ENCODE measurements around the gene STX10. TPM values are rescaled to one million over a fixed set of nuclear protein-coding genes. Genes with fewer than 3 reads are reported as not detected.

The STX10 gene
- total and polyA plus RNA-seq, 9 of the 15 experiments (the other 6 are each of a cell fraction or from before 2014, with no cell fraction given): 0.51 to 66.3 (median 31.0) TPM

DNA sequence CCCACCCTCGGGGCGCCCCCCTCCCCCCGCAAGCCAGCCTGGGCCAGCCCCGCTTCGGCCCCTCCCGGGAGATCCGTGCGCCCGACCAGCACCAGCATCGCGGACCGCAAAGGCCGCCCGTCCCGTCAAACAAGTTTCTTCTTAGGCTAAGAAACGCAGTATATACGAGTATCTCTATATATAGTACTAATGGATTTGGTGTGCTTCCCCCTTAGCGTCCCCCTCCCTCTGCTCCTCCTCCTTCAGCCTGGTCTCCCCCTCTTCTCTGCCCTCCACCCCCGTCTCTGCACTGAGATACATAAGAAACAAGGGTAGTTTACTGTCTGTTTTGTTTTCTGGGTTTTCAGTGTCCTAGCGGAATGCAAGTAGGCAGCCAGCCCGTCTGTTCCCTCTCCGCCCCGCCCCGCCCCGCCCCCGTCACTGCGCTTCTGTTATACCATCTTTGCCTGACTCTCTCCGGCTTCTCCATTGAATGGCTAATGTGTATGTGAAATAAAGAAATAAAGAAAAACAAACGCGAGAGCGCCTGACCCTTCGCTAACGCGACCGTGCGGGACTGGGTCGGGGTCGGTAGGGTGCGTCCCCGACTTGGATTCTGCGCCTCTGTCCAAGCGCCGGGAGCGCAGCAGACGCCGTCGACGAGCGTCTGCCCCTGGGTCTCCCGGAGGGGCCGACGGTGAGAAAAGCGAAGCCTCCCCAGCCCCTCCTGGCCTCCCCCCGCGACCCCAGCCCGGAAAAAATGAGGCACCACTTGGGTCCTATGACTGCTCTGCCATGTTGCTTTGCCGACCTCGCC is 51.7 kb downstream of the STX10 start (continued):
- TF ChIP-seq, protein P1, sequence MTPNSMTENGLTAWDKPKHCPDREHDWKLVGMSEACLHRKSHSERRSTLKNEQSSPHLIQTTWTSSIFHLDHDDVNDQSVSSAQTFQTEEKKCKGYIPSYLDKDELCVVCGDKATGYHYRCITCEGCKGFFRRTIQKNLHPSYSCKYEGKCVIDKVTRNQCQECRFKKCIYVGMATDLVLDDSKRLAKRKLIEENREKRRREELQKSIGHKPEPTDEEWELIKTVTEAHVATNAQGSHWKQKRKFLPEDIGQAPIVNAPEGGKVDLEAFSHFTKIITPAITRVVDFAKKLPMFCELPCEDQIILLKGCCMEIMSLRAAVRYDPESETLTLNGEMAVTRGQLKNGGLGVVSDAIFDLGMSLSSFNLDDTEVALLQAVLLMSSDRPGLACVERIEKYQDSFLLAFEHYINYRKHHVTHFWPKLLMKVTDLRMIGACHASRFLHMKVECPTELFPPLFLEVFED (CRISPR knock-in tag; conservative IDR thresholded peaks at IDR 0.05): peak; percentile 68; the same call in 1 of the 2 replicates
- TF ChIP-seq ARID2 (IDR thresholded peaks at IDR 0.05): no peak
- TF ChIP-seq ZNF780A (CRISPR knock-in tag; IDR thresholded peaks at IDR 0.05): peak; percentile 74; the same call in 1 of the 2 replicates
- TF ChIP-seq, protein P2, sequence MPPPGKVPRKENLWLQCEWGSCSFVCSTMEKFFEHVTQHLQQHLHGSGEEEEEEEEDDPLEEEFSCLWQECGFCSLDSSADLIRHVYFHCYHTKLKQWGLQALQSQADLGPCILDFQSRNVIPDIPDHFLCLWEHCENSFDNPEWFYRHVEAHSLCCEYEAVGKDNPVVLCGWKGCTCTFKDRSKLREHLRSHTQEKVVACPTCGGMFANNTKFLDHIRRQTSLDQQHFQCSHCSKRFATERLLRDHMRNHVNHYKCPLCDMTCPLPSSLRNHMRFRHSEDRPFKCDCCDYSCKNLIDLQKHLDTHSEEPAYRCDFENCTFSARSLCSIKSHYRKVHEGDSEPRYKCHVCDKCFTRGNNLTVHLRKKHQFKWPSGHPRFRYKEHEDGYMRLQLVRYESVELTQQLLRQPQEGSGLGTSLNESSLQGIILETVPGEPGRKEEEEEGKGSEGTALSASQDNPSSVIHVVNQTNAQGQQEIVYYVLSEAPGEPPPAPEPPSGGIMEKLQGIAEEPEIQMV (tag; conservative IDR thresholded peaks at IDR 0.05; ENCODE audit: low read depth): 0 out of 2 replicates have a peak, but pooled peaks have one; percentile 46
- TF ChIP-seq SUPT5H (IDR thresholded peaks at IDR 0.05): peak; percentile 75
- TF ChIP-seq ESRRB (CRISPR knock-in tag; IDR thresholded peaks at IDR 0.05; ENCODE audit: borderline replicate concordance): peak; percentile 75; the same call in 1 of the 2 replicates
- TF ChIP-seq PHTF2 (CRISPR knock-in tag; IDR thresholded peaks at IDR 0.05): peak; percentile 81; the same call in 1 of the 2 replicates
- peak; percentile 23 for TF ChIP-seq PML (IDR thresholded peaks at IDR 0.05; ENCODE audit: low read length)
- TF ChIP-seq SMARCE1 (IDR thresholded peaks at IDR 0.05): 0 out of 2 replicates have a peak, but pooled peaks have one; percentile 11
- TF ChIP-seq POLR2B (IDR thresholded peaks at IDR 0.05; ENCODE audit: low read depth, partially characterized antibody): peak; percentile 70
- TF ChIP-seq ZNF224 (CRISPR knock-in tag; IDR thresholded peaks at IDR 0.05): no peak
- TF ChIP-seq, protein P3, sequence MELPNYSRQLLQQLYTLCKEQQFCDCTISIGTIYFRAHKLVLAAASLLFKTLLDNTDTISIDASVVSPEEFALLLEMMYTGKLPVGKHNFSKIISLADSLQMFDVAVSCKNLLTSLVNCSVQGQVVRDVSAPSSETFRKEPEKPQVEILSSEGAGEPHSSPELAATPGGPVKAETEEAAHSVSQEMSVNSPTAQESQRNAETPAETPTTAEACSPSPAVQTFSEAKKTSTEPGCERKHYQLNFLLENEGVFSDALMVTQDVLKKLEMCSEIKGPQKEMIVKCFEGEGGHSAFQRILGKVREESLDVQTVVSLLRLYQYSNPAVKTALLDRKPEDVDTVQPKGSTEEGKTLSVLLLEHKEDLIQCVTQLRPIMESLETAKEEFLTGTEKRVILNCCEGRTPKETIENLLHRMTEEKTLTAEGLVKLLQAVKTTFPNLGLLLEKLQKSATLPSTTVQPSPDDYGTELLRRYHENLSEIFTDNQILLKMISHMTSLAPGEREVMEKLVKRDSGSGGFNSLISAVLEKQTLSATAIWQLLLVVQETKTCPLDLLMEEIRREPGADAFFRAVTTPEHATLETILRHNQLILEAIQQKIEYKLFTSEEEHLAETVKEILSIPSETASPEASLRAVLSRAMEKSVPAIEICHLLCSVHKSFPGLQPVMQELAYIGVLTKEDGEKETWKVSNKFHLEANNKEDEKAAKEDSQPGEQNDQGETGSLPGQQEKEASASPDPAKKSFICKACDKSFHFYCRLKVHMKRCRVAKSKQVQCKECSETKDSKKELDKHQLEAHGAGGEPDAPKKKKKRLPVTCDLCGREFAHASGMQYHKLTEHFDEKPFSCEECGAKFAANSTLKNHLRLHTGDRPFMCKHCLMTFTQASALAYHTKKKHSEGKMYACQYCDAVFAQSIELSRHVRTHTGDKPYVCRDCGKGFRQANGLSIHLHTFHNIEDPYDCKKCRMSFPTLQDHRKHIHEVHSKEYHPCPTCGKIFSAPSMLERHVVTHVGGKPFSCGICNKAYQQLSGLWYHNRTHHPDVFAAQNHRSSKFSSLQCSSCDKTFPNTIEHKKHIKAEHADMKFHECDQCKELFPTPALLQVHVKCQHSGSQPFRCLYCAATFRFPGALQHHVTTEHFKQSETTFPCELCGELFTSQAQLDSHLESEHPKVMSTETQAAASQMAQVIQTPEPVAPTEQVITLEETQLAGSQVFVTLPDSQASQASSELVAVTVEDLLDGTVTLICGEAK (IDR thresholded peaks at IDR 0.05): 0 out of 2 replicates have a peak, but pooled peaks have one; percentile 32
- TF ChIP-seq, protein P3 (CRISPR knock-in tag; IDR thresholded peaks at IDR 0.05): no peak
- peak; percentile 24; the same call in 1 of the 2 replicates for TF ChIP-seq ZNF695 (CRISPR knock-in tag; IDR thresholded peaks at IDR 0.05)

Data from K562 (cell line).